Activated B cell treated with CpG ODN at 0.5 μM for 24 hours (primary cell): ENCODE data around the gene NUDCD3. TPM values are rescaled to one million over a fixed set of nuclear protein-coding genes. Genes with fewer than 3 reads are reported as not detected.
A peak's percentile ranks its signal among the peaks of the same experiment; 100 is the strongest.

Experiments used
- ATAC-seq: fragments of 200-7000 bp; cut with Tn5 transposase; one replicate; pipeline ENCODE4 v1.10.0; 2021; ENCODE audit warnings: low read depth, mild to moderate bottlenecking, moderate library complexity
- CTCF ChIA-PET: fragments of 350-600 bp; sonication (Branson Sonifier 250); formaldehyde crosslinking; loops from one replicate; lab custom pipeline; 2021; ENCODE audit warnings: antibody characterized with exemption; lab: Charles Lee
- POLR2A ChIA-PET: fragments of 350-600 bp; sonication (Branson Sonifier 250); formaldehyde crosslinking; loops from one replicate; lab custom pipeline; 2021; ENCODE audit warnings: antibody characterized with exemption; lab: Charles Lee
- DNase-seq: peaks from one replicate; pipeline ENCODE4 v3.0.0; 2022
- H3K27ac Mint-ChIP-seq: one replicate; pipeline ENCODE4 v1.8.0; 2020; ENCODE audit warnings: mixed read lengths
- H3K27me3 Mint-ChIP-seq: one replicate; pipeline ENCODE4 v1.8.0; 2021; ENCODE audit warnings: mixed read lengths
- H3K36me3 Mint-ChIP-seq: one replicate; pipeline ENCODE4 v1.8.0; 2021; ENCODE audit warnings: low read depth, mixed read lengths
- H3K4me1 Mint-ChIP-seq: one replicate; pipeline ENCODE4 v1.8.0; 2021; ENCODE audit warnings: mixed read lengths
- H3K4me3 Mint-ChIP-seq: one replicate; pipeline ENCODE4 v1.8.0; 2020; ENCODE audit warnings: mild to moderate bottlenecking, mixed read lengths
- H3K9me3 Mint-ChIP-seq: one replicate; pipeline ENCODE4 v1.8.0; 2020; ENCODE audit warnings: mixed read lengths
- intact Hi-C: fragments of 100-400 bp; cut with micrococcal nuclease; formaldehyde crosslinking; loops from one replicate; pipeline ENCODE4 v1.15.1; 2024
- total RNA-seq: library from RNA; stranded (reverse); gene quantifications from 2 replicates; pipeline ENCODE4 v1.2.3, GENCODE V29; 2022
- TF ChIP-seq, protein P1 (sequence below): fragments of 200-600 bp; IDR thresholded peaks from one replicate; pipeline ENCODE4 v1.8.0; 2022; ENCODE audit warnings: antibody characterized with exemption, mild to moderate bottlenecking

NUDCD3 gene
- total RNA-seq, 1 donor from 2014 or later, result 85.1 TPM

DNA sequence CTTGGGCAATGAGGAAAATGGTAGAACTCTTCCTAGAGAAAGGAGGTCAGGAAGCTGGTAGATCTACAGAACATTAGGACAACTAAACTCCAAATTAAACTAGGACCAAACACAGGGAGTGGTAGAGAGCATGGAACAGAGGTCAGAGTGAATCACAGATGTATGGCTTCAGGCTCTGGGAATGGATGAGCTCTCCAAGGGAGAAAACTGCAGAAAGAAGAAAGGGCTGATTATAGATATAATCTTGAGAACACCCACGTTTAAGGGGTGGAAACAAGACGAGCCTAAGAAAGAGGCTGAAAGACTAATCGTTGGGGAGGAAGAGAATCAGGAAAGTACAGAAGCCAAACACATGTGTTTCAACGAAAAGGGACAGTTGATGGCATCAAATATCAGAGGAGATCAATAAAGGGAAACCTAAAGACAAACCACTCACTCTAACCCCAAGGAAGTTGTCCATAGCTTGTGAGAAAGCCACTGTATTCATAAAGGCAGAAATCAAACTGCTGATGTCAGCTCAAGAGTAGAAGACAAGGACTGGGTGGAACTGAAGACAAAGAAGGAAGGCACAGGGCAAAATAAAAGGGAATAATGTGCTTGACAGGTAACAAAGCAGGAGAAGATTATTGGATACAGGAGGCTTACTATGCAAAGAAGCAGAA lies 41.4 kb downstream of the NUDCD3 start:
- TF ChIP-seq, protein P1, sequence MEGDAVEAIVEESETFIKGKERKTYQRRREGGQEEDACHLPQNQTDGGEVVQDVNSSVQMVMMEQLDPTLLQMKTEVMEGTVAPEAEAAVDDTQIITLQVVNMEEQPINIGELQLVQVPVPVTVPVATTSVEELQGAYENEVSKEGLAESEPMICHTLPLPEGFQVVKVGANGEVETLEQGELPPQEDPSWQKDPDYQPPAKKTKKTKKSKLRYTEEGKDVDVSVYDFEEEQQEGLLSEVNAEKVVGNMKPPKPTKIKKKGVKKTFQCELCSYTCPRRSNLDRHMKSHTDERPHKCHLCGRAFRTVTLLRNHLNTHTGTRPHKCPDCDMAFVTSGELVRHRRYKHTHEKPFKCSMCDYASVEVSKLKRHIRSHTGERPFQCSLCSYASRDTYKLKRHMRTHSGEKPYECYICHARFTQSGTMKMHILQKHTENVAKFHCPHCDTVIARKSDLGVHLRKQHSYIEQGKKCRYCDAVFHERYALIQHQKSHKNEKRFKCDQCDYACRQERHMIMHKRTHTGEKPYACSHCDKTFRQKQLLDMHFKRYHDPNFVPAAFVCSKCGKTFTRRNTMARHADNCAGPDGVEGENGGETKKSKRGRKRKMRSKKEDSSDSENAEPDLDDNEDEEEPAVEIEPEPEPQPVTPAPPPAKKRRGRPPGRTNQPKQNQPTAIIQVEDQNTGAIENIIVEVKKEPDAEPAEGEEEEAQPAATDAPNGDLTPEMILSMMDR, result no peak
- ChIA-PET POLR2A (interaction anchor here (1.1 kb wide), 1 partner anchor 41 kb away, joined by 4 read pairs; no protein-coding TSS in a partner anchor), CTCF (no interaction called here)
- H3K4me1 Mint-ChIP-seq, result peaks cover 46% of the 10 kb centered on the region
- peaks cover 67% of the 10 kb centered on the region for H3K36me3 Mint-ChIP-seq
- intact Hi-C loops, result loop anchor here (1.0 kb wide), 1 partner anchor 11 kb away; no protein-coding TSS in a partner anchor
- no peak for DNase-seq
- no peaks in the 10 kb centered on the region for H3K9me3 Mint-ChIP-seq
- ATAC-seq, result peak; percentile 31
- no peaks in the 10 kb centered on the region for H3K27me3 Mint-ChIP-seq
- H3K27ac Mint-ChIP-seq, result peak overlapping the region; percentile 21
- peak overlapping the region; percentile 39 for H3K4me3 Mint-ChIP-seq

DNA sequence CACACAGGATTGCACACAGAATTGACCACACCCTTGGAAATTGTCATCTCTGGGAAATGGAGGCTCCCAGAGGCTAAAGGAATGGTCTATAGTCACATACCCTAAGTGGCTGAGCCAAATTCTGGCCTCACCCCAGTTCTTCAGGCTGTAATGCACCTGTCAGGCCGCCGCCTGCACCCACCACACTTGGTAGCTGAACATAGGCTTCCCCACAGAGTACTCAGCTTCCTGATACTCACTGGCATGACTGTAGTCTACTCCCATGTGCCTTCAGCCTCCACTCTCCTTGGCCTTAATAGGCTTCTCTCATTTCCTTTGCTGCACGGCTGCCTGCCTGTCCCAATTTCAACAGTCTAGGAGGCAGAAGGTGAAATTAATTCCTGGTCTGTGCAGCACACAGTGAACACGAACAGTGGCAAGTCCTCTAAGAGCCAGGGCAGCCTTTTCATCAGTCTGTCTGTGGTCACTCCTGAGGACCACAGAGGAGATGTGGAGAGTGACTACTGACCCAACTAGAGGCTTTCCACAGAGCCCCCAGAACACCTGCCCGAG lies 42.5 kb downstream of the NUDCD3 start:
- ChIA-PET CTCF (no interaction called here), POLR2A (no interaction called here)
- Mint-ChIP-seq H3K36me3 (peaks cover 69% of the 10 kb centered on the region), H3K4me3 (no peak overlapping the region), H3K4me1 (peaks cover 46% of the 10 kb centered on the region), H3K9me3 (no peaks in the 10 kb centered on the region), H3K27me3 (no peaks in the 10 kb centered on the region), H3K27ac (no peak overlapping the region)
- intact Hi-C loops, result no loop called here
- TF ChIP-seq, protein P1, result no peak
- ATAC-seq, result no peak
- DNase-seq, result no peak

DNA sequence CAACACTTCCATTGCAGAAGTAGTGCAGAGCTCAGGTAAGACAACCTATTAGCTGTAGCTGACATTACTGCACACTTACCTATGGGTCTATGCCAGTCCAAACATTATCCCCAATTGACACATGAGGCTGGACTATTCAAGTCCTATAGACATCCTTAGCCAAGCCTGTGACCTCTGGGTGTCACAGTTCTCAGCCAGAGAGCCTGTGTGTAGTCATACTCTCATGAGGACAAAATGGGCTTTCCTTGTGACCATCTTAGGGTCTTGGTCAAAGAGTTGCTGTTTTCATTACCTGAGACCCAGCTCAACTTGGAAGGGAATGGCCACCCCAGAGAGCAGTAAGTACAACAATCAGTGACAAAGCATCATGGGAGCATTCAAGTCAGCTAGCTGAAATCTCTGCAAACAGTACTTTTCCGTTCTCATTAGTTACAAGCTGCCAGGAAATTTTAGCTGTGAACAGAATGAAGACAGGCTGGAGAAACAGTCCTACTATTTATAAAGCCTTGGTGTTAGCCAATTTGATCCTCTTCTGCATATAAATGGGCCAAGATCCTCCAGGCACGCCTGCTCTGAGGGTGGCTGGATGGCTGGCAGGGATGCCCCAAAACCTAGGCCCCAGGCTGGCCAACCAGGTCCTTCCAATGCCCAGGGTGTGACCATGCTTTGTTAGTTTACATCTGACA lies 44.3 kb downstream of the NUDCD3 start:
- Mint-ChIP-seq H3K4me3 (no peak overlapping the region), H3K4me1 (peaks cover 41% of the 10 kb centered on the region), H3K27ac (no peak overlapping the region), H3K9me3 (no peaks in the 10 kb centered on the region), H3K27me3 (no peaks in the 10 kb centered on the region), H3K36me3 (peaks cover 60% of the 10 kb centered on the region)
- intact Hi-C loops, result no loop called here
- ATAC-seq (no peak), DNase-seq (no peak)
- ChIA-PET CTCF (no interaction called here), POLR2A (interaction anchor here (0.5 kb wide), 1 partner anchor 763 kb away, joined by 4 read pairs; no protein-coding TSS in a partner anchor)
- TF ChIP-seq, protein P1, result no peak

DNA sequence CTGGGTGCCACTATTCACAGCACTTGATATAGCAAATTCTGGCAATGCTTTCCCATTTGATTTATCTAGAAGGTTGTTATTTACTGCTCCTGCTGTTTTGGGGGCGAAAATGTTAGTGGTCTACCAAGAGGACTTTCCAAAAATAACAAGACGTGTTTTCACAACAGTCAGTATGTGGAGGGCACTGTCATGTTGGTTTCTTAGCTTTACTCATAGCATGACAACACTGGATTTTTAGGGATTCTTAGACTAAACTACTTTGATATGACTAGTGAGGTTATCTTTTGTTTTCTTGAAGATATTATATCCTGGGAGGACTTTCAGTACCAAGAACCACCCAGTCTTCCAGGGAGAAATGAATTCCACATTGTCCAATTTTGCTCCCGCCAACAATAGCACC lies 49.4 kb downstream of the NUDCD3 start:
- POLR2A ChIA-PET, result no interaction called here
- intact Hi-C loops, result no loop called here
- Mint-ChIP-seq H3K27me3 (no peaks in the 10 kb centered on the region), H3K9me3 (no peaks in the 10 kb centered on the region), H3K36me3 (peaks cover 39% of the 10 kb centered on the region), H3K4me3 (no peak overlapping the region), H3K27ac (no peak overlapping the region), H3K4me1 (peaks cover 18% of the 10 kb centered on the region)
- TF ChIP-seq, protein P1, result no peak
- no peak for ATAC-seq
- DNase-seq, result no peak
- CTCF ChIA-PET, result no interaction called here

DNA sequence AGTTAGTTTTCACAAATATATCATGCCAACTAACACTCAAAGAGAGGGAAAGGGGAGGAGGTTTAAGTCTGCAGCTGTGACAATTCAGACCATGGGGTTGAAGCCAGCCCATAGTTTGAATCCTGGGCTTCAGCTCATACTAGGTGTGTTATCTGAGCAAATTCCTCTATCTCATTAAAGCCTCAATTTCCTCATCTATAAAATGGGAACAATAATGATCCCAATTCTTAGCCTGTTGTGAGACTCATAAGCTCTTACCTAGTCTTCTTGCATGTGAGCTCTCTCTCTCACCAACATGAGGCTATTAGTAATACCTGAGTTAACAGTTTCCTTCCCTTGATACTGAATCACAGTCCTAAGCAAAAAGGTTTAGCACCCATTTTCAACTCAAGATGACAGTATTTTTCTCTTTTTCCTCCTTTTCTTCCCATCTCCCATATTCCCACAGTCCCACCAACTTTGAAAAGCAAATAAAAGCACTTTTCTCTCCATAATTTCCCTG lies 49.8 kb downstream of the NUDCD3 start:
- Mint-ChIP-seq H3K4me1 (peaks cover 17% of the 10 kb centered on the region), H3K36me3 (peaks cover 37% of the 10 kb centered on the region), H3K9me3 (no peaks in the 10 kb centered on the region), H3K27ac (no peak overlapping the region), H3K27me3 (no peaks in the 10 kb centered on the region), H3K4me3 (no peak overlapping the region)
- TF ChIP-seq, protein P1, result no peak
- POLR2A ChIA-PET, result no interaction called here
- CTCF ChIA-PET, result no interaction called here
- DNase-seq (no peak), ATAC-seq (no peak)
- intact Hi-C loops, result no loop called here
